Gastrocnemius medialis (tissue), 4 donors: ENCODE data around the gene AP2B1. TPM values are rescaled to one million over a fixed set of nuclear protein-coding genes. Genes with fewer than 3 reads are reported as not detected.

Source experiments
- ATAC-seq, 2 donors: fragments of 150-250 bp; one replicate each; pipeline ENCODE4 v1.9.1; 2016
- DNase-seq, 2 donors: peaks; one replicate each; pipeline ENCODE4 v3.0.0-alpha.2; 2019
- H3K27ac ChIP-seq, 4 donors: fragments of 200-600 bp; sonication (generic); 1 replicate in 1 of 4; 2 replicates in 3 of 4; pipeline ENCODE4 v1.5.1; 2016 to 2018; ENCODE audit warnings: mild to moderate bottlenecking in 2 of 4, moderate library complexity in 1 of 4
- H3K27me3 ChIP-seq, 3 donors: fragments of 200-600 bp; sonication (generic) in 2 of 3; 1 replicate in 1 of 3; 2 replicates in 2 of 3; pipeline versions ENCODE4 v1.5.1 to v1.6.0; 2016 to 2019; ENCODE audit warnings: mild to moderate bottlenecking in 1 of 3, moderate library complexity in 1 of 3
- H3K36me3 ChIP-seq, 2 donors: fragments of 200-600 bp; sonication (generic) in 1 of 2; one replicate each; pipeline ENCODE4 v1.5.1; 2017 to 2018
- H3K4me1 ChIP-seq, 2 donors: fragments of 200-600 bp; sonication (generic) in 1 of 2; one replicate each; pipeline ENCODE4 v1.5.1; 2016 to 2017; ENCODE audit warnings: mild to moderate bottlenecking in 2 of 2
- H3K4me3 ChIP-seq, 4 donors: fragments of 200-600 bp; sonication (generic) in 3 of 4; 1 replicate in 1 of 4; 2 replicates in 3 of 4; pipeline ENCODE4 v1.5.1; 2016 to 2019; ENCODE audit warnings: mild to moderate bottlenecking in 2 of 4
- H3K9me3 ChIP-seq, 3 donors: fragments of 200-600 bp; sonication (generic) in 2 of 3; 1 replicate in 1 of 3; 2 replicates in 2 of 3; pipeline ENCODE4 v1.5.1; 2016 to 2019
- CTCF ChIP-seq, 5 experiments: fragments of 450-650 bp in 3 of 5; fragments of 200-600 bp in 2 of 5; sonication (generic) in 2 of 5; IDR thresholded peaks in 4 of 5; conservative IDR thresholded peaks in 1 of 5; 1 replicate in 4 of 5; 2 replicates in 1 of 5; pipeline ENCODE4 v1.5.1; 2016 to 2019; ENCODE audit warnings: antibody characterized with exemption in 5 of 5, mild to moderate bottlenecking in 3 of 5, moderate library complexity in 3 of 5
- POLR2A ChIP-seq, 2 donors: fragments of 450-650 bp; IDR thresholded peaks; one replicate each; pipeline ENCODE4 v1.6.1; 2017; ENCODE audit warnings: antibody characterized with exemption in 2 of 2, mild to moderate bottlenecking in 2 of 2, moderate library complexity in 2 of 2
- in situ Hi-C, 4 donors: fragments of 200-750 bp; cut with MboI; loops; one replicate each; pipeline versions ENCODE4 v1.15.0 to v1.8.0; 2017; ENCODE audit warnings: low sequenced_read_pairs in 4 of 4
- intact Hi-C: fragments of 100-400 bp; cut with DNase I; formaldehyde crosslinking; loops from one replicate; pipeline ENCODE4 v1.15.1; 2023; ENCODE audit warnings: low total_unique reads
- total RNA-seq, 4 donors: library from RNA; depleted of rRNA; stranded (reverse); fragments of >200 nt; gene quantifications; one replicate each; pipeline versions ENCODE4 v1.1.0 to v1.2.3, GENCODE V29; 2016

Gene AP2B1
- total RNA-seq, 4 donors from 2014 or later: 31.3 to 48.7 (median 38.1) TPM

- H3K4me3 ChIP-seq: no peak overlapping the region
- intact Hi-C loops (loop anchor here (5.0 to 10.0 kb wide), 2 partner anchors 232 to 611 kb away; partner anchors contain the start of genes CCT6B, TAF15 and ZNF830), in situ Hi-C loops (loop anchor here in 1 of 4 donors (25.0 kb wide), 1 partner anchor 962 kb away; the partner anchor contains the start of genes GGNBP2, MYO19 and PIGW)
- no peaks in the 10 kb centered on the region for H3K27me3 ChIP-seq
- H3K9me3 ChIP-seq: no peaks in the 10 kb centered on the region
- H3K4me1 ChIP-seq: peaks cover 18 to 24% of the 10 kb centered on the region in 2 donors
- TF ChIP-seq CTCF (IDR thresholded peaks at IDR 0.05 in 4 of 5, conservative IDR thresholded peaks at IDR 0.05 in 1 of 5) (no peak), POLR2A (IDR thresholded peaks at IDR 0.05) (no peak)
- H3K36me3 ChIP-seq: peaks cover 0 to 10% of the 10 kb centered on the region in 2 donors
- DNase-seq (no peak), ATAC-seq (no peak)
- no peak overlapping the region for H3K27ac ChIP-seq
Observed at GRCh38 chr17:35575759-35576158, 11.4 kb upstream of the AP2B1 start.

GRCh38 chr17:35577830-35578196 lies 9.3 kb upstream of the AP2B1 start:
- Histone ChIP-seq H3K4me1 (peaks cover 18 to 24% of the 10 kb centered on the region in 2 donors), H3K27me3 (no peaks in the 10 kb centered on the region), H3K36me3 (peaks cover 0 to 10% of the 10 kb centered on the region in 2 donors), H3K4me3 (peak overlapping the region; percentile 68 to 88 (median 80)), H3K9me3 (no peaks in the 10 kb centered on the region), H3K27ac (peak overlapping the region; percentile 85 to 94 (median 90))
- in situ Hi-C loops: loop anchor here in 1 of 4 donors (25.0 kb wide), 1 partner anchor 959 kb away; the partner anchor contains the start of genes GGNBP2, MYO19 and PIGW
- no peak for TF ChIP-seq CTCF (IDR thresholded peaks at IDR 0.05 in 4 of 5, conservative IDR thresholded peaks at IDR 0.05 in 1 of 5)
- no peak for TF ChIP-seq POLR2A (IDR thresholded peaks at IDR 0.05)
- ATAC-seq (peak; percentile 41 to 47), DNase-seq (peak in 1 of 2 donors; percentile 25)
- intact Hi-C loops: loop anchor here (1.0 to 10.0 kb wide), 4 partner anchors 9 to 613 kb away; partner anchors contain the start of genes AP2B1, CCT6B, TAF15 and ZNF830

GRCh38 chr17:35578197-35578928 lies 8.8 kb upstream of the AP2B1 start, which contains the start of gene PEX12:
PEX12 (minus strand) TSS chr17:35578571; CDS start chr17:35578021, 550 bp downstream.
- intact Hi-C loops: loop anchor here (1.0 to 10.0 kb wide), 4 partner anchors 9 to 614 kb away; partner anchors contain the start of genes AP2B1, CCT6B, TAF15 and ZNF830

More at GRCh38 chr17:35578197-35578928, 8.8 kb upstream of the AP2B1 start, which contains the start of gene PEX12:
- peak within 1 kb of the TSS; percentile 68 to 88 (median 80) for H3K4me3 ChIP-seq
- peaks cover 18 to 24% of the 10 kb centered on the region in 2 donors for H3K4me1 ChIP-seq
- H3K36me3 ChIP-seq: peaks cover 0 to 10% of the 10 kb centered on the region in 2 donors
- in situ Hi-C loops: loop anchor here in 1 of 4 donors (25.0 kb wide), 1 partner anchor 959 kb away; the partner anchor contains the start of genes GGNBP2, MYO19 and PIGW
- H3K9me3 ChIP-seq: no peaks in the 10 kb centered on the region
- TF ChIP-seq CTCF (IDR thresholded peaks at IDR 0.05 in 4 of 5, conservative IDR thresholded peaks at IDR 0.05 in 1 of 5) (peak in 1 of 5 experiments; percentile 15), POLR2A (IDR thresholded peaks at IDR 0.05) (peak; percentile 70 to 84)
- H3K27ac ChIP-seq: peak within 1 kb of the TSS; percentile 85 to 94 (median 90)
- H3K27me3 ChIP-seq: no peaks in the 10 kb centered on the region
- DNase-seq (peak; percentile 87 to 91), ATAC-seq (peak; percentile 98 to 100)
